8988T (cell line): ENCODE data around the gene CALML6.

Experiments
- DNase-seq: peaks from one replicate; pipeline ENCODE4 v3.0.0; 2011

CALML6 gene

DNA sequence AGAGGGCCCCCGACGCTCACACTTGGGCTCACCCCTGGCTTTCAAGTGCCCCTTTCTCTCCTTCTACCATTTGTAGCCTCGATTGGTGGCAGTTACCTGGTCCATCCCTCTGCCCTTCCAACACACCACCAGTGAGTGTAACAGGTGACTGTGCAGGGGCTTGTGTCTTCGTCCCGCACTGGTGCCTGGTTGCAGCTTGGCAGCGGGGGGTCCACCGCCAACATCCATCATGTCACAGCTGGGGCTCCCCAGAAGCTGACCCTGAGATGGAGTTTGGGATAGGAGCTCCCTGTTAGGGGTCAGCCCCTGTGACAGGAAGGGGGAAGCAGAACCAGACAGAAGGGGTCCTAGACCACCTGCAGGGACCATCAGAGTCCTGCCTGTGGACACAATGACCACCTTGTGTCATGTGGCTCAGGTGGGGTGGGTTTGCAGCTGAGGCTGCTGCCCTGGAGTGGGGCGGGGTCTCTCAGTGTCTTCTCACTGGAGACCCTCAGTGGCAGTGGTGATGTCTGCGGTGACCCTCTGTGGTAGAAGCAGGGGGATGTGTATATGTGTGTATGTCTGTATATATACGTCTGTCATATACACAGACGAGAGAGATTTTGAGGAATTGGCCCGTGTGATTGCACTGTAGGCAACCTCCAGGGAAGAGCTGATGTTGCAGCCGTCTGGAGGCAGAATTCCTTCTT lies 3.6 kb upstream of the CALML6 start:
- no peak for DNase-seq

DNA sequence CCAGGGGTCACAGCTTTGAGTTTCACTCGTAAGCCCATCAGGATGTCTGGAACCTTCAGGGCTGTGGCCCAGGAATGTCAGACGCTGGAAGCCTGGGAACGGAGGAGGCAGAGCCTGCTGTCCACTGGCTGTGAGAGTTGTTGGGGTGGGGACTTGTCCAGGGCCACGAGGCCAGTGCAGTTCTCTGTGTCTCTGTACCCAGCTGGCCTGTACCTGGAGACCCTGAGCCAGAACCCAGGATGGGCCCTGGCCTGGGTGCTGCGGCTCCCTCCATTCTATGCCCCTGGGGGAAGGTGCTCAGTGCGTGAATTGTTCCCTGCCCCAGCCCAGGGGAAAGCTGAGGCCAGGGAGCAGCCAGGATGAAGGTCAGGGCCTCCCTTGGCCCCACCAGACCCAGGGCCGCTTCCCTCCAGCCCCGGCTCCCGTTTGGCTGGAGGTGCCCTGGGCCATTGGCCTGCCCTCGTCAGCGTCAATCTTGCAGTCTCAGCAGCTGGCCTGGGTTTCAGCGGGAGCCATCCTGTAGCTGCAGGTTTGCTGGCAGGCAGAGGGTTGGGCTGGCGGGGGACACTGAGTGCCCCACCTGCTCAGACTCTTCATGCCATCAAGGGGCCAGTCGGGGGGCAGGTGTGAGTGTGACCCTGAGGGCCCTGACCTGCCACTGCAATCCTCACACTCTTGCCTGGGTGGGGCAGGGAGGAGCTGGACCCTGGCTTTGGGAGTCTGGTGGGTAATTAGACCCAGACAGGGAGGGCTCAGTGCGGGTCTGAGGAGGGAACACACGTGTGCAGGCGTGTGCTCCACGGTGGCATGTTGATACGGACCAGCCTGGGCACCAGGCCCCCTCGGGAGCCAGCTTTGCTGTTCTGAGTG lies 724 bp upstream of the CALML6 start:
- DNase-seq: no peak

DNA sequence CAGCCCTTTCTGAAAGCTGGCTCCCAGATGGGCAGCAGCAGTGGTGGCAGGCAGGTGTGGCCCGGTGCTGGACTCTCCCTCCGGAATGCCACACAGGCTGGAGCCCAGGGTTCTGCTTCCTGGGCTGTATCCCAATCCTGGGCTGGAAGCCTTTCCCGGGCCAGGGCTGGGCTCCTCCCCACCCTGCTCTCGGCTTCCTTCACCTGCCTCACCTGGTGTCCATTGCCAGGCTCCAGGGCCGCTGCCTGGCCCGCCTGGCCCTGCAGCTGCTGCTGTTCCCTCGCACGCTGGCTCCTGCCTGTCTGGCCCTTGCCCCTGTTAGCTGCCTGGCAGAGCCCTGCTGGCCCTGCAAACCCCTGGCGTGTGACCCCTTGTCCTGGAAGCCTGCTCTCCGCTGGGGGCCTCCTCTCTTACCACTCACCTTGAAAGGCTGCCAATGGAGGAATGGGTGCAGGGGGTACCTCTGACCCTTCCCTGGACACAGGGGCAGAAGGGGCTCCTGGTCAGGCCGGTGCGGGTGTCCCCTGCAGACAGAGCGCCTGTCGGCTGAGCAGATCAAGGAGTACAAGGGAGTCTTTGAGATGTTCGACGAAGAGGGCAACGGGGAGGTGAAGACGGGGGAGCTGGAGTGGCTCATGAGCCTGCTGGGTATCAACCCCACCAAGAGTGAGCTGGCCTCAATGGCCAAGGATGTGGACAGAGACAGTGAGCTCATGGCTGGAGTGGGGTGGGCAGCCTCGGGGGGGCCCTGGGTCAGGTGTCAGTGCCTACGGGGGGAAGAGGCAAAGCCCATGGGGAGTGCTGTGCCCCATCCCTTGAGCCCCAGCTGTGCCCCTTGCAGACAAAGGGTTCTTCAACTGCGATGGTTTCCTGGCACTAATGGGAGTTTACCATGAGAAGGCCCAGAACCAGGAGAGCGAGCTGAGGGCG lies 1.1 kb downstream of the CALML6 start:
- no peak for DNase-seq

DNA sequence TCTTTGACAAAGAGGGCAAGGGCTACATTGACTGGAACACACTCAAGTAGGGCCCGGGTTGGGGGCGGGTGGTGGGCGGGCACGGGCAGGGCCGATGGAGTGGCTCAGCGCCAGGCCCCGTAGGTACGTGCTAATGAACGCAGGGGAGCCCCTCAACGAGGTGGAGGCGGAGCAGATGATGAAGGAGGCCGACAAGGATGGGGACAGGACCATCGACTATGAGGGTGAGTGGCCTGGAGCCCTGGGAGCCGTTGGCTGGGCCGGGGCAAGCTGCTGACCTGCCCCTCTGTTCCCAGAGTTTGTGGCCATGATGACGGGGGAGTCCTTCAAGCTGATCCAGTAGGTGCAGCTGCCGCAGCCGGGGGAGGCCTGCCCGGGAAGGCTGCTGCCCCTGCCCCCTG lies 1.8 kb downstream of the CALML6 start:
- no peak for DNase-seq

DNA sequence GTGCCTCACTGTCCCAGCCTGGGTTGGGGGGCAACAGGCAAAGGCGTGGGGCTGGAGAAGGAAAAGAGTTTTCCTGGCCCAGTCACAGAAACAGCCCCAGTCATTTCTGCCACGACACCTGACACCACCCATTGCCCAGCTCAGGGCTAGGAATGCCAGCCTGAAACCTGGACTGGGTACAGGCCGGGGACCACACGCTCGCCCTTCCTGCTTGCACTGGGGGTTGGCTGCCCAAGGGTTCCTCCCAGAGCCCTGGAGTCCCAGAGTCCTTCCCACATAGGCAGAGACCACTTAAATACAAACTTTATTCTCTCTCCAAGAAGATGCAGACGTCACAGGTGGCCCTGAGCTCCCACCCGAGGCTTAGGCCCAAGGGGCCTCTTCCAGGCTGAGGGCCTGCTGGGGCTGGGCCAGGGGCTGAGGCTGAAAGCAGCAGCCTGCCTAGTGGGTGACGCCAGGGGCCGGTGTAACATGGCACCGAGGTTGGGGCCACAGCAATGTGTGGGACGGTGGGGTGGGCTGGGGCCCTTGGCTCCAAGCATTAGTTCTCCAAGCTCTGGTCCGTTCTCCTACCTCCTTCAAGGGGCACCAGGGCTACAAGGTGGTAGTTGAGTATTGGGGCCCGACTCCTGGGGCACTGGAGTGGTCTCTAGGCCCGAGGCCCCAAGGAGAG lies 2.4 kb downstream of the CALML6 start:
- DNase-seq: no peak

DNA sequence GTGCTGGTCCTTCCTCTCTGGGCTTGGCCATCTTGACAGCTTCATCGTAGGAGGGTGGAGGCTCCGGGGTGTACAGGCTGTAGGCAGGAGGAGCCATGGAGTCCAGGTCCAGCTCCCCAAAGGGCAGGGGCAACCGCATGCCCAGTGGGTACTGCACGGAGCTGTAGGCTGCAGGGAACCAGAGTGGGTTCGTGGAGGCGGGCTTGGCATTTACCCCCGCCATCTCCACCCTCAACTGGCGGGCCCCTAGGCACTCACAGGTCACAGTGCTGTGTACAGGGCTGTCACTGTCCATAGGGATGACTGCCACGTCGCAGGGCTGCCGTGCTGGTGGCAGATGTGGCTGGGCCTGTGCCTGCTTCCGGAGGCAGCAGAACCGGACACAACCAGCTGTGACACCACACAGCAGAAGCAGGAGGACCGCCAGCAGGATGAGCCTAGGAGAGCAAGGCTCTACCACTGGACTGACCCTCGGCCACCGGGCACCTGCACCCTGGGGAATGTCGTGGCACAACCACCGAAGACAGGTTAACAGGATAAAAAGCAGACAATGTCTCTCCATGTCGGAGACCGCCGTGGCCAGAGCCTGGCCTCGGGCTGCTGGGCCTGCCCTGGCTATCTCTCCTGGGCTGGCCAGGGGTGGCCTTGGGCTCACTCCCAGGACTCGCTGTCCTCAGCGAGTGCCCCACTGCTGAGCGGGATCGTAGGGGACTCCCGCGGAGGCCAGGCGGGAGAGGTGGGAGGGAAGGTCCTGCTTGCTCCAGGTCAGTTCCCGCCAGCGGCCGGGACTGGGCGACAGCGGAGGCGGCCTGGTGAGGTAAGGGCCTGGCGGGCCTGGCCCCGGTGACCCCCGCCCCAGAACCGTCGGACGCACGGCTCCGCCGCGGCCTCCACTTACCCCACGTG lies 3.2 kb downstream of the CALML6 start:
- no peak for DNase-seq

DNA sequence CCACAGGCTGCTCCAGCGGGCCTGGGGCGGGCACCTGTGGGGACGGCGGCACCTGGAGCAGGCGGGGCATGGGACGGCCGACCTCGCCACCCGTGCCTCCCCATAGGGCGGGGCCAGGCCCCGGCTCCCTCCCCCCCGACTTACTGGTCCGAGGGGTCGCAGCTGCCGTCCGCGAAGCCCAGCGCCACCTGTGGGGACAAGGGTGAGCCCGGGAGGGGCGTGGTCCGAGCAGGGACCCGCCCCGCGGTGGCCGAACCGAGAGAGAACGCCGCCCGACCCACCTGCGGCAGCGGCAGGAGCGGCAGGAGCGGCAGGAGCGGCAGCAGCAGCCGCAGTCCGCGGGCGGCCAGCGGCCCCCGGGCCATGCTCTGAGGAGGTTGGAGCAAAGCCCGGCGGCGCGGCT lies 3.8 kb downstream of the CALML6 start, which contains the start of gene TMEM52:
Gene TMEM52, minus strand, starts transcription at position 379 of the 403 bp plus-strand sequence. Its CDS starts 14 bp downstream, at position 365.
- peak; percentile 68 for DNase-seq

DNA sequence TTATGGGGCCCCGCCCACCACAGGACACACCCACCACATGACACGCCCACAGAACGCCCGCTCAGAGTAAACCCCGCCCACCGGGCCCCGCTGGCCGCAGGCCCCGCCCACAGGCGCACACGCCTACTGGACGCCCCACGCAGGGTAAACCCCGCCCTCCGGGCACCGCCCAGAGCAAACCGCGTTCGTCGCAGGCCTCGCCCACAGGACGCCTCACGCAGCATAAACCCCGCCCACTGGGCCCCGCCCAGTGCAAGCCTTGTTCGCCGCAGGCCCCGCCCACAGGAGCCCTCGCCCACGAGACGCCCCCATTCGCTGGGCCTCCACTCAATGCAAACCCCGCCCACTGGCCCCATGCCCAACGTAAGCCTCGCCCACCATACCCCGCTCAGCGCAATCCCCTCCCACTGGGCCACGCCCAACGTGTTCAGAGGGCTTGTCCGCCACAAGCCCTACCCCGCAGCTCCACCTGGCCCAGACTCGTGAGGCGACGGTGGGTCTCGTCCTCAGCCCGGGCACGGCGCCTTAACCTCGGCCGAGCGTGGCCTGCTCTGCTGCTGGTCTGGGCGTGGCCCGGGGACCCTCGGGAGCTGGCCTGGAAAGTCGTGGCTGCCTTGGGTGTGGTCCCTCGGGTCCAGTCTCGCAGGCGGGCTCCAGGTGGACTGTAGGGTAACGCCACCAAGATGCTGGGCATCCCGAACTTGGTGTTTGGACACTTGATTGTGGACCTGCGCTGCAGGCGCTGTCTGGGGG lies 4.4 kb downstream of the CALML6 start:
- DNase-seq: peak; percentile 98

DNA sequence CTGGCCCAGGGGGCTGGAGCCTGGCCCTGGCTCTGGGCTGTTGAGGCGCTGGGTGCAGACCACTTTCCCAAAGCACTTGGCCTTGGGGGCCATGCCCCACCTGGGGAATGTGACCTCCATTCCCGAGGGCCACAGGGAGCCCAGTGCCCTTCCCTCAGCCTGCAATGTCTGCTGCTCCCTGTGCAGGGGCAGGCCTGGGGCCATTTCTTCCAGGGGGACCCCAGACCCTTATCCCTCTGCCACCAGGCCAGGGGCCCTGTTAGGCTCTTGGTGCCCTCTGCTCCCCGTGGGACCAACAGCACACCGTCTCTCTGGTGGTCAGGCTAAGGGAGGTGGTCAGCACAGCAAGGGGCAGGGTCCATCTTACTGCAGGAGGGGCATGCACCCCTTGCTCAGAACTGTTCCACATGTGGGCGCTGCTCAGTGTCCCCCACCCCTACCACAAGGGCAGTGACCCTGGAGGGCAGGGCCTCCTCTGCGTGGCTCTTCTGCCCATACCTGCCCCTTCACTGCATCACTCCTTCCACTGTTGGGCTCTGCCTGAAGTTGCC lies 5.1 kb downstream of the CALML6 start:
- DNase-seq: no peak

DNA sequence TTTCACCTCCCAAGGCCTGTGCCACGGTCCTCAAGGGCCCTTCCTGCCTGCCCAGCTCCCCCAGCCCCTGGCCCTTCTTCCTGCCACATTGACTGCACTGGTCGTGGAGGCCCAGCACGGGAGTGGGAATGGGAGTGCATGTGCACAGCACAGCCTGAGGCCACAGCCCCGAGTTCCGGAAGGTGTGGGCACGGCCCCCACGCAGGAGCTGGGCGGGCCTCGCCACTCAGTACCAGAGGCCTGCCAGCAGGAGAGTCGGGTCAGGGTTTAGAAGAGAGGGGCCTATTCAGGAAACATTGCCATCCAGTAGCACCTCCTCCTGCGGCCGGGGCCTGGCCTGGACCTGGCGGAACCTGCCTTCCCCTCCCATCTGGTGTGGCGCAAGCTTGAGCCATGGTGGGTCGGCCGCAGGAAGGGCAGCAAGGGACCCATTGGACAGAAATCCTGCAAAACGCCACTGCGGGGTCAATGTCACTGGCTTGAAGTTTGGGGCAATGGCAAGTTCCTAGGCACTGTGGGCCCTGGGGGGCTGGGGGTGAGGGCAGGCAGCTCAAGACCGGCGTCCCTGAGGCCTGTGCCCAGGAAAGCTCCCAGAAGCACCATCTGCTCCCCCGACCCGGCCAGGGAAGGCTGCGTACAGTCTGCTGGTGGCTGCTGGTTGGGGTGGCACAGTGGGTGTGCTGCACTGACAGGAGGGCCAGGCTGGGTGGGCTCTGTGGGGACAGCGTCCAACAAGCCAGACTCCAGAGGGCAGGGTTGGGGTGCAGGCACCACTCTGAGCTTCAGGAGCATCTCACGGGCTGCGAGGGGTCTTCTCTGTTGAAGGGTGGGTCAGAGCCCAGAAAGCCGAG lies 5.8 kb downstream of the CALML6 start:
- no peak for DNase-seq

DNA sequence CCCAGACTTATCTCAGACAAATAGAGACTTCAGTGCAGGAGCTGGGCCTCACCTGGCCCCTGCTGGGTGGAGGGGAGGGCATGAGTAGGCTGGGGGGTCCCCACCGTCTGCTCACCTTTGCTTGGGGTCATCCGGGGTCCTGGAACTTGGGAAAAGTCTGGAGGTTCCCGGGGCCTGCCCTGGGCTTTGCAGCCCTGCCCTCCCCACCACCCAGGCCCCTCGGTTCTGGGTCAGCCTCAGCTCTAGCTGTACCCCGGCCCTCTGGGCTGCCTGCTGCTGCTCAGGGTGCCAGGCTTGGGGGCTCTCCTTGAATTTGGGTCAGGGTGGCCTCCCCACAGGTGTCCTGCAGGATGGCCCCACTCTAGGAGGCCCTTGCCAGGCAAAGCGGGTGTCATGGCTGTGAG lies 6.4 kb downstream of the CALML6 start:
- no peak for DNase-seq

DNA sequence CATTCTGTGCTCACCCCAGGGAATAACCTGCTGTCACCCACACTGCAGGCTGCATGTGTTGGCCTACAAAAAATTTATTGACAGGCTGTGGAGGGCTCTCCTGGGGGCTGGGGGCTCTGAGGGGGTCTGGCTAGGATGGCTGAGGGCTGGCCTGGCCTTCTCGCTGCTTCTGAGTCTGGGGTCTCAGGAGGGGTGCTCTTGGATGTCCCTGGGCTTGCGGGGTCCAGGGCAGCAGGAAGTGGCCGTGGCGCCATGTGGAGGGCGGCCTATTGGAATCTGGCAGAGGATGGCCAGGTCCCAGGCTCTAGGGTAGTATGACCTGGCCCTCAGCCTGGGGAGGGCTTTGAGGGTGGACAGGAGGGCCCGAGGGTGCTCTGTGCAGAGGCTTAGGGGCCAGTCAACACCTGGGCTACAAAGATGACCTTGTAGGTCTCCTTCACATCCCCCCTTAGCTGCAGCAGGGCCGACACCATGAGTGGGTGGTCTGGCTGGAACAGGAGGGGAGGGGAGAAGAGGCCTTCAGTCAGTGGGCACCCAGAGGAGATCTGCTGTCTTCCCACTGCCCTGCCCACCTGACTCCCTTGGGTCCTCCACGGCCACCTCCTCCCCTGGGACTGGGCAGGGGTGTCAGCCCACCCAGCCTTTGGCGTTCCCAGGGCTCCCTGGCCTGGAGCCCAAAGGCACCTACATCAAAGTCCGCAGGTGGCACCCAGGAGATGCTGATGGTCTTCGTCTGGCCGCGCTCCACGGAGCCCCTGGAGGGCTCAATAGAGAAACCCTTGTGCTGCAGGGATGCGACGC lies 7.0 kb downstream of the CALML6 start:
- DNase-seq: no peak

DNA sequence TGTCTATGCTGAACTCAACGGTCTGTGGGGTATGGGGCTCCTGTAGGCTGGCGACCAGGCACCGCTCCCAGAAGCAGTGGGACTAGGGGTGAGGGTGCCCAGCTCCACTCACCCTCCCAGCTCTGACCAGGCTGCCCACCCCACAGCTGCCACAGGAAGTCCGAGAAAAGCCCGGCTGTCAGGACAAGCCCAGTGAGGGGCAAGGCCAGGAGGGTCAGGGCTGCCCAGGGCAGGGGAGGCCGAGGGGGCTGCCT lies 7.6 kb downstream of the CALML6 start:
- no peak for DNase-seq

DNA sequence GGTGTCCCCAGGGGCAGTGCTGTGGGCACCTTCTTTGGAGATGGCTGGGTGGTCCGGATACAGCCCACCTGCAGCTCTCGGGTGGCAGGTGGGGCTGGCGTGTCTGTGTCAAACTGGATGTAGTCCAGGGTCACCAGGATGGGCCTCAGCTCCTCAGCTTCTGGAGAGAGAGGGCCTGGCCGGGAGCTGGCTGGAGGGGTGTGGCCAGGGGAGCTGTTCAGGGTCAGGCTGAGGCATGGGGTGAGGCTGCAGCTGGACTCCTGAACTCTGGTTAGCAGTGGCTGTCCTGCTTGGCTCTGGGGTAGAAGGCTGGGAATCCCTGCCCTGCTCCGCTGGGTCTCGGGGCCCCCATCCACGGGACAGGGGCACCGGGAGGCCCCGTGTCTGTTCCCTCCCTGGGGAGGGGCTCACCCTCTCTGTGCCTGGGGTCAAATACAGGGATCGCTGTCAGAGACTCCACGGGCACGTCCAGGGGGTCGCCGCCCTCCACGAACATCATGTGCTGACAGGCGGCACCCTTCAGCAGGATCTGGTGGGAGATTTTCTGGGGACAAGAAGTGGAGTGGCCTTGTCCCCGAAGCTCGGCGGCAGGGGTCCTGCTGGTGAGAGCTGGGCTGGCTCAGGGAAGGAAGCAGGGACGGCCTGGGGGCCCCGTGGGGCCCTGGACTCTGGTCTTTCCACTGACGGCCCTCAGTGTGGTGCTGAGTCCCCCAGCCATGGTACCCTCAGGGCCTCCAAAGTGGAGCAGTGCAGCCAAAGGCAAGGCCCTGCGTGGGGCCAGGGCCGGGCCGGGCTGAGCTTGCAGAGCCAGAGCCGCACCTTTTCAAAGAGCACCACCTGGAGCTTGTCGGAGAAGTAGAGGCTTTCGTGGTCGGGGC lies 8.1 kb downstream of the CALML6 start:
- no peak for DNase-seq

DNA sequence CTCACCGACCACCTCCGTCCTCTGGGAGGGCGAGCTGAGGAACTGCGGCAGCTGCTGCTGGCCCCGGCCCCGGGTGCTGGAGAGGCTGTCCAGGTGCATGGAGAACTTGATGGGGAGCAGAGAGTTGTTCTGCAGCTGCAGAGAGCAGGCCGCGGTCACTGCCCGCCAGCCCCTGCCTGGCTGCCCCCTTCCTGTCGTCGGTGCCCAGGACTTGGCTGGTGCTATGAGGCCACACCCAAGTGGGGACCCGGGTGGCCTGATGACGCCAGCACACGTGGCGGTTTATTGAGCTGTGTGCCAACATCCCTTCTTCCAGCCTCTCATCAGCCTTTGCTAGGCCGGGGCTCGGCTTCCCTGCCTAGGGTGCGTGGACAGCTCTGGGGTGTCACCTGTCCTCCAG lies 9.3 kb downstream of the CALML6 start:
- DNase-seq: no peak

DNA sequence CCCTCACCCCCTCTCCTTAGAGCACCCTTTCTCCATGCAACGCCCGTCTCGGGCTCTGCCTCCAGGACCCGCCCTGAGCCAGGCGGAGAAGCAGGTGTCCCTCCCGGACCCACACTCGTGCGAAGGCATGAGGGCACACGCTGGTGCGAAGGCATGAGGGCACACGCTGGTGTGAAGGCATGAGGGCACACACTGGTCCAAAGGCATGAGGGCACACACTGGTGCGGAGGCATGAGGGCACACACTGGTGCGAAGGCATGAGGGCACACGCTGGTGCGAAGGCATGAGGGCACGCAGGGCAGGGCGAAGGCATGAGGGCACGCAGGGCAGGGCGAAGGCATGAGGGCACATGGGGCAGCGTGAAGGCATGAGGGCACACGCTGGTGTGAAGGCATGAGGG lies 9.8 kb downstream of the CALML6 start:
- no peak for DNase-seq

DNA sequence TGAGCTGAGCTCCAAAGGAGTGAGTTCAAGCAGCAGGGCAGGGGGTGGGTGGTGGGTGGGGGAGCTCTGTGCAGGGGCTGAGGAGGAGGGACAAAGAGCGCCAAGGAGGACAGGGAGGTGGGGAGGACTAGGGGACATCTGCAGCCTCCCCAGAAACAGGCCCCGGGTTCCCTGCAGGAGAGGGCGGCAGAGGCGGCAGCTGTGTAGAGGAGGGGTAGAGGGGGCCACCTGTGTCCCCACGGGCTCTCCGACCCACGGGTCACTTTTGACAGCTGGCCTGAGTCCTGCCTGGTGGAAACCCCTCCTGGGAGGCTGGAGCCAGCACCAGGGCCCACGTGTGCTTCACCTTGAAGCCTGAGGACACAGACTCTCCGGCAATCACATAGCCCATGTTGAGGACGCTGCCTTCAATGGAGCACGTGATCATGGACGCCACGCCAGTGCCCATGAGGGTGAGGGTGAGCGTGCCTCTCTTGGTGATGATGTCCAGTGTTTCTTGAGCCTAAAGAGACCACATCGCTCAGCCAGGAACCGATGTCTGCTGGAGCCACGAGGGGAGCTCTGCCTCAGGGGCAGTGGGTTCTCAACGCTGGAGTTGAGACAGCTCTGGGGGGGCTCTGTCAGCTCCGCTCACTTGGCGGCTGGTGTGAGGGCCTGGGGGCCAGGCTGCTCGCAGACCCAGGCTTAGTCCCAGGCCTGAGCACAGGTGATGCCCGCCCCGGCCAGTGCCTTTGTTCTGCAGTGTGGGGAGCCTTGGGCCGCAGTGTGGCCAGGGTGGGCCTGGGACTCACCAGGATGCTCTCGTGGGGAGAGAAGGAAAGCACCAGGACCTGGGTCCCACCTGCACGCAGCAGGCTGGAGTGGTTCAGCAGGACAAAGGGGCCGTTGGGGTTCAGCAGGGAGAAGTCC lies 10.6 kb downstream of the CALML6 start:
- DNase-seq: no peak
